GM19324 (cell line): ENCODE measurements around the gene HNRNPR.
"Not testable (repeated sequence)": the region's sequence is repeated elsewhere in the genome, so short reads cannot be mapped to it uniquely, and the experiment has no call there.

Source experiments
- ATAC-seq: cut with Tn5 transposase; IDR thresholded peaks from one replicate; pipeline ENCODE4 v1.9.1; 2021; ENCODE audit warnings: mild to moderate bottlenecking, moderate library complexity; ENCODE audit not compliant: unreplicated experiment, low FRiP score

The HNRNPR gene

DNA sequence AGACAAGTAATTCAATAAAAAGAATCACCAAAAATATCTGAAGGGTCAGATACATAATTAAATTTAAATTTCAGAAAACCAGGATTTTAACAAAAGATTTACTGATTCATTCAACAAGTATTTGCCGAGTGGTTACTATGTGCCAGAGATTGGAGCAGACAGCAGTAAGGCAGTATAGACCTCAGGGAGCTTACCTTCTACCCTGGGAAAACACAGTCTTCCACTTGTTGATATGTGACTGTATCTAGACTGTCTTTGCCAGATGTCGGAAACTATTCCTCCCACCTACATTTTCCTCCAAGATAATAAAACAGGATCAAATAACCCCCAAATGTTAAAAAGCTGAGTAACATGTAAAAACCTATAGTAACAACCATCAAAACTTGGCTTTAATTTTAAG, 6.2 kb downstream of the HNRNPR start:
- no peak for ATAC-seq

DNA sequence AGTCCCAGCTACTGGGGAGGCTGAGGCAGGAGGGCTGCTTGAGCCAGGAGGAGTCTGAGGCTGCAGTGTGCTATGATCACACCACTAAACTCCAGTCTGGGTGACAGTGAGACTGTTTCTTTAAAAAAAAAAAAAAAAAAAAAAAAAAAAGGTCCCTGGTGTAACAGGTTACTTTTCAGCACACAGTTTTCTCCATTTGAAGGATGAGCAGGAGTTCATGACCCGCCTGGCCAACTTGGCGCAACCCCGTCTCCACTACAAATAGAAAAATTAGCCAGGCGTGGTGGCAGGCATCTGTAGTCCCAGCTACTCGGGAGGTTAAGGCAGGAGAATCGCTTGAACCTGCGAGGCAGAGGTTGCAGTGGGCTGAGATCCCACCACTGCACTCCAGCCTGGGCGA, 12.4 kb downstream of the HNRNPR start:
- ATAC-seq = no peak

DNA sequence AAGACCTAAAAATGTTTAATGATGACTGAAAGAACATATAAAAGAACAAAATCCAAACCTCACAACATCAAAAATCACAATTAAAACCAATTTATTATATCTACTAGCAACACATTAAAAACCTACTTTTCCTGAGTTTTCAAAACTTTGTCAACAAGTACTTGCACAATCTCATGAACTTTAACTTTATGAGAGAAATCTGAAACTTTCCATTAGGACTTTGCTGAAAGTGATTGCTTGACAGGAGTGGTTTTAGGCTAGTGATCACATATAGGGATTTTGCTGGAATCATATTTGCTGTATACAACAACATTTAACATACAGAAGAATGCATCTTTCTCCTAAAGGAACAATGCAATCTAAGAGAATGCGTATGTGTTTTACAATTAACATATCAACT, 13.2 kb downstream of the HNRNPR start:
- no peak for ATAC-seq

DNA sequence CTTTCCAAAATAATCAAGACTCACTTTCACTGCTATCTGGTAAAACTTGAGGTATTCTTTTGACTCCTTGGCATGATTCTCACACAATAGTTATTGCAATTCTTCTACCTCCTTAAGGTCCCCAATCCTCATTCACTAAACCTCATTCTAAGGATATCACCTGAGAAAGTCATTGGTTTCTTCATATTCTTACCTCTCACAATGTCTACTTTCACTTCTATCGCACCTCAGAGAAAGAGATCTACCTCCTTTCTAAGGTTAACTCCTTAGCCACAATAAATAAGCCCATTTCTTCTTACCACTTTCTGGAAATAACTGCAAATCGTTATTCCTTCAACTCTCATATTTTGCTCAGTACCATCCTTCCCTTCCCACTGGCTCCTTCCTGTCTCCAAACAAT, 18.7 kb downstream of the HNRNPR start:
- no peak for ATAC-seq

DNA sequence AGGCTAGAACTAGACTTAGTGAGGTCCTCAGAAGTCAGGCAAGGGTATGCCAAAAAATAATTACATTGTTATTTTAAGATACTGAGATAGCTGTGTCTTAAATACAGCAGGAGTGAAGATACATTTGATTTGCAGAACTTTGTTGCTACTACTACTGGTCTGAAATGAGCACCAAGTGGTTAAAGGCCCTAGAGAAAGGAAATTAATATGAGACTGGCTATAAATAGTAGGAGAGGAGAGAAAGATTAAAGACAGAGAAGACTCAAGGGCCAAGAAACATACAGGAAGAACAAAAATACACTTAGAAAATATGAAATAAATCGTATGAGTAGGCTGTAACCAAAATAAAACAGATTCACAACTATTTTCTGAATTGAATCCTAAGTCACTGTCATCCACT, 21.3 kb downstream of the HNRNPR start:
- no peak for ATAC-seq

DNA sequence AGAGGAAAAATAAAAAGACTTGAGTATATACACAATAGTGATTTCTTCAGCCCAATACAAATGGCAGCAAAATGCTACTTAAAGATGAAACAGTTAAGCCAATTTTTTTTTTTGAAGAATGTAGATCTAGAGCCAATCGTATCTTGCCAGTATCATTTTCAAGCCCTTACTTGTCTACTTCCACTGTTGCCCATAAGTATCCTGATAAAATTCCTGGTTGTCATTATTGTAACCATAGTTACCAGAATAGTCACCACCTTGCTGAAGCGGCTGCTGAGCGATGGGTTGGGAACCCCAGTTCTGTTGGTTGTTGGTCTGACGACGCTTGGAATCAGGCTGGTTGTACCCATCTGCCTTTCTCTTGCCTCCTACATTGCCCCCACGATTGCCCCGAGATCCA, 33.8 kb downstream of the HNRNPR start:
- ATAC-seq = not testable (repeated sequence)

DNA sequence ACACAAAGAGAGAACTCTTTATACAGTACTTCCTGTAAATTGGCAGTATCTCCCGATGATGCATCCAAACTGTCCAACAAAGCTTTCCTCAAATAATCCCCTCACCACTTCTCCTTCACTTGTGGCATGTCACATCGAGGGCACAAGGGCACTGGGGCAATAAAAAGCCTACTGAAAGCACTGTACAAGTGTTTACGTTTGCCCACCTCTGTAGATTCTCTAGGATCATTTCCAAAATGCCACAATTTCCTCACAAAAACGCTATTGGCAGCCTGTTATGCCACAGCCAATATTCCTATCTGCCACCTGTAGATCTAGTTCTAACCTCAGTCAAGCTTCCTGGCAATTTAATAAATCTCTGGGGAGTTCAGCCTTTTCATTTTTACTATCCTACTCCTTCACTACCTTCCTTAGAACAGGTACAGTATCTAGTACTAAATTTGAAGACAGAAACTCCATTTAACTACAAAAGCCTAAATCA, 39.9 kb downstream of the HNRNPR start:
- ATAC-seq = no peak

DNA sequence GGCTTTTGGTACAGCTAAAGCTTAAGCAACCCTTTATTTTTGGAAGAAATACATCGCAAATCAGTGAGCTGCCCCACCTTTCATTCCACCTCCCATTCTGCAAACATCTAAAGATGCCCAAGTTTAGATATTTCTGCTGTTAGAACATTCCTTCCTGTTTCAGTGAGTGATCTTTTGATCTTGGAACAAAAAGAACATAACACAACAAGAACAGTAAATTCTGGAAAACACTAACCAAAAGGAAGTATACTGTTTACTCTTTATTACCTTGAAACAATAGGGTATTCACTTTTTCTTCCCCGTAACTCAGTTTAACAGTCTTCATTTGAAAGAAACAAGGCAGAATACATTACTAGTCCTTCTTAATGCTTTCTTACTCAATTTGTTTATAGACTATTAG, 40.6 kb downstream of the HNRNPR start:
- ATAC-seq = no peak

DNA sequence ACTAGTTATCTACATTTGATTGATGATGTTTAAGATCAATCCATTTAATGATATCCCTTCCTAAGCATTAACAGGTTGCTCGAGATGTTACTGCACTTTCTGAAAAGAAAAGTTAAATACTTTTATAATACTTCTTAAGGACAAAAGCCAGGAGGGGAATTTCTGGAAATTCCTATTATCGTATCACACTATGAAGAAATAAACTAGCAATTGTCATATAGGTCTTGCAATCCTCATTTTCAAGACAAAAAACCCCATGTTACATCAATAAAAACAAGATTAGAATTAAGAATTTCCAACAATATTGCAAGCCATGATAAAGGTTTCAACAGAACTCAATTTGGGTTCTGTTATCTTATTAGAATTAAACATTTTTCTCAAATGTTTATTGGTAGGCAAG, 47.2 kb downstream of the HNRNPR start:
- ATAC-seq = no peak

DNA sequence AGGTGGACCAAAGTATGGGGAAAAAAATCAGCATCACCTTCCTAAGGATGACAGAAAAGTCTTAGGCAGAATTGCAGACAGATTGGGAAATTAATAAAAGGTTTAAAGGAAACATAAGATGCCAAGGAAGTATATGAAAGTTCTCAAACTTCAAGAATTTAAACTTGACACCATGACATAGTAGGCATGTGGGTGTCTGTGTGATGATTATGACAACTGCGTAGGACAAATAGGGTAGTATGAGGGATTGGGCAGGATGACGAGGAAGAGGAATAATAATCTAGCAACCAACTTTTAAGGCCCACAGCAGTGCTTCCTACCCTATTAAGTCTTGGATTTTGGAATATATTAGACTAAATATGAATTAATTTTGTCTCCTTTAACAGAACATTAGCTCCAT, 52.4 kb downstream of the HNRNPR start:
- ATAC-seq = no peak

DNA sequence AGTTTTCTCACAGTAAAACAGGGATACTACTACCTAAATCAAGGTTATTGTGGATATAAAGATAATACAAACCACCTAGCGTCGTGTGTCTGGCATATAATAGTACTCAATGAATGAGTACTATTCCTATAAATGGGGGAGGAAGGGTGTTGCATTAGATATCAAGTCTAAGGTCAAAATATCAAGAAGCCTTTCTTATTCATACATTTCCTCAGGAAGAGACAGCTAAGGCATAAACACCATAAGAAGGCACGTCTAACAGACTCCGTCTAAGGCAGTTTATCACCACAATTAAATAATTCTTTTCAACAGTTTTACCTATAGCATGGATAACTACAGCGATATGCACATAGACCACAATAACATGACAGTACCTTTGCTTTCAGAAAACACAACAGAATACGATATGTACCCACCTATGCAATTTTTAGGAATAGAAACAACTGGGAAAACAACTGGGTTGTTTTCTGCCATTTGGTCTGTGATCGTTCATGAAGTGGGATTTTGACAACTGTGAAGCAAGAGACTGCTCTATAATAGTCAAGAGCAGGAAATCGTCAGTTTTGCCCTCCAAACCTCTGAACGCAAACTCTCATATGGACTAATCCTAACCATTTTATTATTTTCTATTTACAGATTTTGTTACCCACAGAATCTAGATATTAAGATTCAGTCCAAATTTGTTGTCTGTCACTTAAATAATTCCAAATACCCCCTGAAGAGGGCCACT, 53.1 kb downstream of the HNRNPR start:
- no peak for ATAC-seq

DNA sequence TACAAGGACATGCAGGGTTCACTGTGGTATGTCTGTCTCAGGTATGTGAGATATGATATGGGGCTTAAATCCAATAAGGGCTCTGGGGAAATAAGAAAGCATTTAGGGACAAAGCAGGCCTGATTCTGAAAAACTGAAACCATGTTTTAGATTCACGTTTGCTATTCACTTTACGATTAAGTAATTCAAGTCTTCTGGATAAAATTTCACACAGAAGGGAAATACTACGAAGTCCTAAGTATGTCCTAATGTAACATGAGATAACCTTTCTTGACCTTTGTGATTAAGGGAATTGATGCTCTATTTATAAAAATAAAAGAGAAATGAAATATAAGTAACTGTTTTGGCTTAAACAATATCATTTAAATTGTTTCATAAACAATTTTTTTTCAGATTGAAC, 55.4 kb downstream of the HNRNPR start:
- ATAC-seq = no peak

DNA sequence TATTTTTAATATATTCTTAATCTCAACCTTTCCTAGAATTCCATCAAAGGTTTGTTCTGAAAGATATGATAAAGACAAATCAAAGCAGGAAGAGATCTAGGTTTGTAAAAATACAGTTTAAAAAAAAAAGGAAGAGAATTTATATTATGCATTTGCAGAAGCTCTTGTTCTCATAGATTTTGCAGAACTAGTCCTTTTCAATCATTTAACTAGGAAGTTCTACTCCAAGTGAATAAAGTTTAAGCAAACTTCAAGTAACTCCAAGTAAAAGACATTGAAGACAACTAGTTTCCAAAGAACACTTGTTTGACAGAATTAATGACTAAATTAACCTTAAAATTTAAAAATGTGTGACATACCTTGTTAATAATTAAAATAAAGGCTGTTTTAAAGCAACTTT, 55.9 kb downstream of the HNRNPR start:
- ATAC-seq = no peak

DNA sequence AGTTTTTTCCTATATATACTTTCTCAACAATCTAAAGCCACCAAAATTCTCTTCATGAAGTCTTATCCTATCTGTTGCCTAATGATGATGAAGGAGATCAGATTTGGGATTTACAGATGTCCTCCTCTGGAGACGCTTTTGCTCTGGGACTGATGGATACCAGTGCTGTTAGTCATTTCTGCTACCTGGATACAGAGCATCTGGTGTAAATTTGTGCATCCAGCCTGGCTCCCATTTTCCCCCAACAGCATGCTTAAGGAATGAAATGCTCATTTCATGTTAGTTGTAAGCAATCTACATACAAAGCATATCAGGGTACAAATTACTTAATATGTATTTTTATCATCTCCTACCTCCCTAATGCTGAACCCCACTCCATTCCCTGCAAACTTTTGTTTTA, 57.7 kb downstream of the HNRNPR start:
- ATAC-seq = no peak

DNA sequence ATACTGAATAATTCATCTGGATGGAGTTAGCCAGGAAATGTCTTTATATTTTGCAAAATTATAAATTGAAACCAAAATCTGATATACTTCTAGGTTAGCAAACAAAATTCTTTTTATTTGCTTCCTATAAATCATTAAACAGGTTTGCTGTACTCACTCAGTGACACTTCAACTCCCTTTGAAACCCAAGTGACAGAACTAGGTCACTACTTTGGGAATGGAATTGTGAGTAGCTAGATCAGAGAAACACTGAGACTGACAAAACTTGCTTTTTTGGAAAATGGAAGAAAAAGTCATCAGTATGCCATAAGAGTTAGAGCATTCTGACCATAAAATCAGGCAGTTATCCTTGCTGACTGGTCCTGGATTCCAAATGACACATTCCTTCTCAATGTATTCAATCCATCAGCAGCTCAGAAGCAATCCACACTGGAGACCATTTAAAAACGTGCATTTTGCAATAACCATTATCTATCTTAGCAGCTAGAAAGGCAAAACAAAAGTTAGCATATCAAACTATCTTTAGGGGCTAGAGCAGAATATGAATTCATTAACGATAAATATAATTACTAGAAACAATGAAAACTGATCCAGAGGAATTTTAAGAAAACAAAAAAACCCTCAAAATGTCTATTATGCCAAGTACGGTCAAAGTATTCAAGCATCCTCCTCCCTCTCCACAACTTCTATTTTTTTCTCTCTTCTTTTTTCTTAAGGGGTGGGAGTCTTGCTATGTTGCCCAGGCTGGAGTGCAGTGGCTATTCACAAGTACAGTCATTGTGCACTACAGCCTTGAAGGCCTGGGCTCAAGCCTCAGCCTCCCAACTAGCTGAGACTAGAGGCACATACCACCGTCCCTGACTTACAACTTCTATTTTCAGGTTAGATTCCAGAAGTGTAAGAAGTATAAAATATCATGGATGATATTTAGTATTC, 60.1 kb downstream of the HNRNPR start:
- no peak for ATAC-seq

DNA sequence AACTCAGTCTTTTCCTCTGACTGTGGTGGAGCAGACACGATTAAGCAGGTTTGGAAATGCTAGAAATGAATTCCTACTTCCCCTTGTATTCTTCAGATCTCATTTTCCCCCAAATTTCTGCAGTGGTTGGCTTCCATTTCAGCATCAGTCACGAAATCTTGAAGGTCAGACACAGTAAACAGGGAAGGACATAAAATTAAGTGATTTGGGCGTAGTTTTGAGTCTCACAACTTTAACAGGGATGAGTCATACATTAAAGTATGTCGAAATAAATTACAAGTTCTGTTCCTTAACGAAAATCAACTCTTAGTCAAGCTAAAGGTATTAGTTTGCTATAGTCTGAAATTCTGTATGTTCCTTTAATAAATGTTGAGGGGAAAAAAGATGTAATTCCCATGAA, 61.1 kb downstream of the HNRNPR start:
- no peak for ATAC-seq

DNA sequence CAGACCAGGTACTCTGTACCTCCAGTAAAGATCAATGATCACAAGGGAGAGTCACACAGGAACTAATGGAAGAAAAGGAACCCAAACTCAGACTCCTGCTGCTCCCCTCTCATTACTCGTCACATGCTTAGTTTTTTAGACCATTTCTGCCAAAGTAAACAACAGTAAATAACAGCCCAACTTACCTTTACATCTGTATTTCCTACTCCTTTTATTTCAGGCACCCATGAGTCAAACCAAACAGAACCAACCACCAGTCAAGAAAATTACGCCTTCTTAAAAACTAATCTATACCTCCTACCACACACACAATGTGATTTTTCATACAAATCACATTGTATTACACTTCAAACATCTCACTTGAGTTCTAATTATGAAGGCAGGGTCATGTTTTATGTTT, 65.4 kb downstream of the HNRNPR start:
- no peak for ATAC-seq

DNA sequence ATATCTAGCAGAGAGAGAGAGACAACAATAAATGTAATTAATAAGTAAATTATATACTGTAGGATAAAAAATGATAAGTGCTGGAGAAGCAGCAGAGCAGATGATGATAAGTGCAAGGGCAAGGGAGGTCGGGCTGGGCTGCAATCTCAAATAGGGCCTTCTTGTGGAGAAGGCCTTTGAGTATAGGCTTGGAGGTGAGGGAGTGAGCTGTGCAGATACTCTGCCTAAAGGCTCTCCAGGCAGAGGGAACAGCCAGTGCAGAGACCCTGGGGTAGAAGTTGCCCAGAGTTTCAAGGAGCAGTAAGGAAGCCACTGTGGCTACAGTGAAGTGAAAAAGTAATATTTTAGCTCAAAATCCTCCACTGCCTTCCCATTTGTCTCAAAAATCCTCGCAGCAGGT, 67.6 kb downstream of the HNRNPR start:
- no peak for ATAC-seq

DNA sequence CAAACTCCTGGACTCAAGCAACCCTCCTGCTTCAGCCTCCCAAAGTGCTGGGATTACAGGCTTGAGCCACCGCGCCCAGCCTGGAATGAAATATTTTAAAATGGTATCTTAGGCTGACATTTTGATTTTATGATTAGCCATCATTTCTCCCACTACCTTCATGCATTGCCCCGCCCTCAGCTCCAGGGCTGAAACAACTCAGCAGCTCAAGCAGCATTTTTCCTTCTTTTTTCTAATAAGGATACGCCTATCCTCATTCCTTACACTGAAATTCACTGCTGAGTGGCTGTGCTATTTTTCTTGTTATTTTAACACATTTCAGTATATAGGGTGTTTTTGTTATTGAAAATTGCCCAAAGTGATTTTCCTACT, 70.0 kb downstream of the HNRNPR start:
- no peak for ATAC-seq

DNA sequence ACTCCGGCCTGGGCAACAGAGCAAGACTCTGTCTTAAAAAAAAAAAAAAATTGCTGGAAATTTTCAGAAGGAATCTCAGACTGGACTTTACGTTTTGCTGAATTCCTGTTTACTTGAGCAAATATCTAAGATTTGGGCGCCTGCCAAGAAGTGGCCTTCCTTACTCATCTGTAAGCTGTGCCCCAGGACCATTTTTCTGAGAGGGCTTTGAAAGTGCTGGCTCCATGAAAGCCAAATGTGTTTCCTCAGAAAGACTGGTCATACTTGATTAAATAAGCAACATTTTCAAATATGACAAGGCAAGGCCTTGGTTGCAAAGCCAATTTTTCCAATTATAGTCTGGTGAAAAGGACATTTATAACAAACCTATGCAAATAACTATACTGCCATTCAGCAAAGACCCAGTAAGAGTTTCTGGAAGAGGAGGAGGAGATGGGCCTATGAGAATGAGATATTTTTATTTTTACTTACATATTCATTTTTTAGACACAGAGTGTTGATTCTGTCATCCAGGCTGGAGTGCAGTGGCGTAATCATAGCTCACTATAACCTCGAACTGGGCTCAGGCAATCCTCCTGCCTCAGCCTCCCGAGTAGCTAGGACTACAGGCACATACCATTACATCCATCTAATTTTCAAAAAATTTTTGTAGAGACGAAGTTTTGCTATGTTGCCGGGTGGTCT, 70.5 kb downstream of the HNRNPR start:
- ATAC-seq = no peak

DNA sequence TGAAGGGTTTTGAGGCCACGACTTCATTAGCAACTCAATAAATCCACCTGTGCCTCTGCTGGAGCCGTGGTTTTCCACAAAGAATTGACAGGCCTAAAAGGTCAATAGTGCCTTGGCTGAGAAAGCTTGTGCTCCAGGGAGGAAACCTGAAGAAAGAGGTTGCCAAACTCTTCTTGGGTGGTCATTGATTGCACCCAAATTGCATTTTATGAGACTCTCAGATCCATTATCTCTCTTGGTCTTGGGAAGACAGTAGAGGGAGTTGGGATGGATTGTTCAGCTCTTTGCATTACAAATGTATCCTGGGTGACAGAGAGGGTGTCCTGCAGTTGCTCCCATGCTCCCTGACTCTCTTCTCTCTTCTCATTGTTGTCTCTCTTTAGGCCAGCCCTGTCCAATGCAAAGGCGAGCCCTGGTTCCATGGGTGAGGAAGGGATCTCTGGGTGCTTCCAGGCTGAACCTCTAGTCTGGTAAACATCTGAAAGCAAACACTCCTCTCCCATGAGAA, 80.7 kb downstream of the HNRNPR start:
- no peak for ATAC-seq
